ENCODE results near the gene CEP120.

GRCh38 chr5:123387313-123387712 lies 35.9 kb downstream of the CEP120 start:
- TF ChIP-seq CTCF (IDR thresholded peaks at IDR 0.05; ENCODE audit: insufficient read depth, low read depth, low read length) (no peak), EZH2 (IDR thresholded peaks at IDR 0.05; ENCODE audit: insufficient read depth, low read length) (no peak)

Data from astrocyte (in vitro differentiated cells and primary cell).